Measurements from ENCODE around the gene GPC5.

Gene GPC5

GRCh38 chr13:92768602-92769001, 1370.2 kb downstream of the GPC5 start:
- DNase-seq (ENCODE audit: low spot score): no peak

DNA sequence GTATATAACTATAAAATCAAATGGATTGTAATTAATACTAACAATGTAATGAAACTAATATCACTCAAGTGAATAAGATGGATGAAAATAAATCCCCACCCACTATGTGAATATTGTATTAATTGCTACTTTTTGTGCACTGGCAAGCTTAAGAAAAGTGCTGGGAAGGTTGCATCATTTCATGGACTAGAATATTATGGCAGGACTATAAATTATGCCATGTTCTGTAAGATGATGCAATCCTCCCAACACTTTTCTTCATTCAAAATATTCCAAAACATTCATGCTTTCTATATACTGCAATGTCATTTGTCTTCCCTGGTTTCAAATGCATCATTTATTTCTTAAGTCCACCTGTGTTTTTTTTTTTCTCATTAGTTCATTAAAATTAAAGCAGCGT, 1370.6 kb downstream of the GPC5 start:
- DNase-seq (ENCODE audit: low spot score): no peak

DNA sequence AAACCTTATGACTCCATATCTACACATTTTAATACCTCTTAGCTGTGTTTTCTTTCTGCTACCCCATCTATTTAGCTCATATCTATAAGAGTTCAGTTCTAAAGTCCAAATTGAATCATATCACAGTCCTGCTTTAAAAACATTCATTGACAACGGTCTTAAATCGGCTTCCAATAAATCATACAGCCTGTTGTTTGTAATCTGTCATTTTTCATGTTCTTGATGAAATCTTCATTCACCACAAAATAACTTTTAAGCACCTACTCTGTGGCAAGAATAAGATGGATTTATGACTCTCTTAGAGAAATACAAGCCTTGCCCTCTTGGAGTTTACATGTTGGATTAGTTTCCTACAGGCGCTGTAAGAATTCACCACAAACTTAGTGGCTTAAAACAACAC, 1377.2 kb downstream of the GPC5 start:
- no peak for DNase-seq (ENCODE audit: low spot score)

- DNase-seq (ENCODE audit: low spot score): no peak
These were observed 1383.7 kb downstream of the GPC5 start for GRCh38 chr13:92781965-92782690.

DNA sequence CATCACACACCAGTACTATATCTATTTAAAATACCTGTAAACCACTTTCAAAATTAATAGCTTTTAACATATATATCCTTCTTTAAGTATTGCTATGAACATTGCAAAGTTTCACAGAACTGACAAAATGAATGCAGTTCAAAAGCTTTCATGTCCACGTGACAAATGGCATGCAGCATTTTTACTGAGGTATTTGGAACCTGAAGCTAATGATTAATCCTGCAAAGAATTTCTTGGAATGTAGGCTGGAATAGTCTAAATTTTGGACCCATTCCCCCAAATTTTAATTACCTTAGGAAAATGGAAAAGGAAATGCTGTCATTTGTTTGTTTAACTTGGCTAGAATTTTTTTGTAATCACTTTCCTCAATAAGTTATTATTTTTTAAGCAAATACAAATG, 1404.4 kb downstream of the GPC5 start:
- no peak for DNase-seq (ENCODE audit: low spot score)

- DNase-seq (ENCODE audit: low spot score): no peak
These were observed 1405.9 kb downstream of the GPC5 start for GRCh38 chr13:92804346-92804745.

DNA sequence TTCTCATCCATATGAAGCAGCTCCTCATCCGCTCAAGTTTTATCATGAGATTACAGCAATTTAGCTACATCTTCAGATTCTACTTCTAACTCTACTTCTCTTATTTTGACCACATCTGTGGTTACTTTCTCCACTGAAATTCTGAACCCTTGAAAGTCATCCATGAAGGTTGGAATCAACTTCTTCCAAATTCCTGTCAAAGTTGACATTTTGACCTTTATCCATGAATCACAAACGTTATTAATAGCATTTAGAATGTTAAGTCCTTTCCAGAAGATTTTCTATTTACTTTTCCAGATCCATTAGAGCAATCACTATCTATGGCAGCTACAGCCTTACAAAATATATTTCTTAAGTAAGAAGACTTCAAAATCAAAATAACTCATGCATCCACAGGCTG, 1406.5 kb downstream of the GPC5 start:
- DNase-seq (ENCODE audit: low spot score): no peak

- no peak for DNase-seq (ENCODE audit: low spot score)
These were observed 1407.3 kb downstream of the GPC5 start for GRCh38 chr13:92805766-92806165.

- no peak for DNase-seq (ENCODE audit: low spot score)
These were observed 1407.8 kb downstream of the GPC5 start for GRCh38 chr13:92806215-92806614.

DNA sequence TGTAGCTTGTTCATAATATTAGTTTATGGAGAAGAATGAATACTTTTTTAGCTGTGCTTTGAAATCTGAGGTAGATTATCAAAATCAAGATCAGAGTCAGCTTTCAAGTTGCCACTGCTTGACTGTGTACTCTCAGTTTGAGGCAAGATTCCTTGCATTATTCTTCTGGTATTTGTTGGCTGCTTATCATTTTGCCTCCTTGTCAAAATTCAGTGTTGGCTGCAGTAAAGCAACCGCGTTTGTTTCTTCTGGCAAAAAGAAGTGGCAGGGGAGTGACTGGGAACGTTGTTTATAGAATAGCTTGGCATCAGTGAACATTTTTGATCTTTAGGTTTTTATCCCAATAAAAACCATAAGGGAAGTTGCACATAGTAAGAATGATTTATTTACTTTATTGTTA, 1408.9 kb downstream of the GPC5 start:
- DNase-seq (ENCODE audit: low spot score): no peak

DNA sequence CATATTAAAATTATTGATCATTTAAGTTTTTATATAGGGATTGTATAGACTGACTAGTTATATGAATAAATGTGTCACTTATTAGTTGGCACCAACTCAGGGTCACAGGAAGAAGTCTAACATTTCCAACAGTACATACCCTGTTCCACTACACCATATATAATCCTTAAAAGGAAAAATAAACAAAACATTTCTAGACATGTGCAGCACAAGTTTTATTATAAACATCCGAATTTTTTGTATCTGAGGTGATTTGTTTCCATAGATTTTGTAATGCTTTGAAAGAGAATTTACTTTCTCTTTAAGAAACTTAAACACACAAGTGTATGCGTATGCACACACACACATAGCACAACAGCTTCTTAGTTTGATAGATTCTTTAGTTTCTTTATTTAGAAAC, 1409.5 kb downstream of the GPC5 start:
- DNase-seq (ENCODE audit: low spot score): no peak

DNA sequence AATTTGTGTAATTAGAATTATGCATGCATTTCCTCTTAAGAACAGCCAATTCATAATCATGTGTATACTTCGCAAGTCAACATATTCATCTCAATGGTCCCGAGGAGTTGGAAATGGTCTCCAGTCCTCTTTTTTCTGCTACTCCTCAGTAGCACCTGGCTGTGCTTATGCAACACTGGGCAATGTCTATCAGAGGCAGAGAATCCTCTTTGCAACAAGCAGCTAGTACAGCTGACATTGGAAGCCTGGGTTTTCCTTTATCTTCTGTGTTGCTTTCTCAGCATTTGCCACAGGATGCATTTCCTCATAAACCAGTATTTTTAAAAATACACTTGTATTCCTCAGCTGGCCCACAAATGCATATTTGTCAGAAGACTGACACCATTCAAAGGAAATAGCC, 1422.9 kb downstream of the GPC5 start:
- DNase-seq (ENCODE audit: low spot score): no peak

DNA sequence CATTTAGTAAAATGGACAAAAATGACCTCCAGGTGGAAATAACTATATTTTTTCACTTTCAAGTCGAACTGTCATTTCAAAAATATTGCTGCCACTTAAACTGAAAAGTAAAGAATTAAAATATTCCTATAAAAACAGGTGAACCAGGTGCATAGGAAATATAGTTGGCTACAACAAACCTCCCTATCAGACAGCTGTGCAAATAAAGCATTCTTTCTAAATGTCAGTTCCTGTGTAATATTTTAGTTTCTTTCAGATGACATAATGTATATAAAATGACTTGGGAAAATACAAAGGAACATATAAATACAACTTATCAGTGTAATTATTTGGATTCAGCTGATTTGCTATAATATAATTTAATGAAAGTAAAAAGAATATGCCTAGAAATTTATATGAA, 1424.6 kb downstream of the GPC5 start:
- DNase-seq (ENCODE audit: low spot score): no peak

DNA sequence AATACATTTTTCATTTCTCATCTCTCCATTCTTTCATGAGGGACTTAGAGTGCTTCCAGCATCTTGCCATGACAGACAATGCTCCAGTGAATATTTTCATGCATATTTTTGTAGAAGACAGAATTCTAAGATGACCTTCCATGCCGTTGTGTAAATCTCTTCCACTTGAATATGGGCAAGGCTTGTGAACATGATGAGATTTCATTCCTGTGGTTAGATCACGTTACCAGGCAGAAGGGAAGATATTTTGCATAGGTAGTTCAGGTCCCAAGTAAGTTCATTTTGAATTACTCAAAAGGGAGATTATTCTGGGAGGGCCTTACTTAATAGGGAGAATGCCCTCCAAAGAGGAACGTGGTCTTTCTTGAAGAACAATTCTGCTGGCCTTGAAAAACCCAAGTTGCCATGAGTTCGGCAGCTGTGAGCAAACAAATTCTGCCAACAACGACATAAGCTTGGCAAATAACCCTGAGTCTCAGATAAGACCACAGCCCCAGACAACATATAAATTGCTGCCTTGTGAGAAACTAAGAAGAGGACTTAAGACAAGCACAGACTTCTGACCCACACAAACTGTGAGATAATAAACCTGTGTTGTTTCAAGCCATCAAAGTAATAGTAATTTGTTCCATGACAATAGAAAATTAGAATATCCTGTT, 1427.6 kb downstream of the GPC5 start:
- no peak for DNase-seq (ENCODE audit: low spot score)

DNA sequence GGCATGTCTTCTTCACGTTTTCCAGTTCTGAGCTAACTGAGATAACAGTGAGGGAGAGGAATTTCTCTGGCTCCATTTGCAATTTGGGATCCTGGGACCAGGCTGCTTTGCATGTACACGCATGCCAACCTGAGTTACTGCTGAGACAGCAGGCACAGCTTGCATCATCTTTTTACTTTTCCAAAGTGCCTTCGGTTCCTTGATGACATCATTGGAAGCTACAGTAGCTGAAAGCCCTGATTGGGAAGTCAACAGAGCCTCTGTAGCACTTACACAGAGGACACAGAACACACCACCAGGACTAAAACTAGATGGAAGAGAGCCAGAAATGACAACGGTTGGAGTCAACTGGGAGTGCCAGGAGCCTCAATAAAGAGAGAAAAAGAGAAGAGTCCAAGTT, 1429.1 kb downstream of the GPC5 start:
- no peak for DNase-seq (ENCODE audit: low spot score)

DNA sequence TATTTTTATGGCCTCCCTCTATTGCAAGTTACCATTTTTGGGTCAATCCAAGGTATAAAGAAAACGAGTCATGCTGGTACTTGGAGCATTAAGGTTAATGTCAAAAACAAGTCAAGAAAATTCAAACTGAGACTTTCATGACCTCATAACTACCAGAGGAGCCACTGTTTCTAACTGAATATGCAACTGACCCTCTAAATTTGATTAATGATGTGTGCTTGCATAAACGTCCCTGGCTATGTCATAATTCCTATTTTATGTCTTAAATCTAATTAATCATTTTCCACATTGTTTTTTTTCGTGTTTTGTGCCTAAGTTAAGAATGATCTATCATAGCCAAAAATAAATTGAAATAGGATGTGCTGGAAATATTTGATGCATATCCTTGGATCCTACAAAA, 1431.5 kb downstream of the GPC5 start:
- no peak for DNase-seq (ENCODE audit: low spot score)

DNA sequence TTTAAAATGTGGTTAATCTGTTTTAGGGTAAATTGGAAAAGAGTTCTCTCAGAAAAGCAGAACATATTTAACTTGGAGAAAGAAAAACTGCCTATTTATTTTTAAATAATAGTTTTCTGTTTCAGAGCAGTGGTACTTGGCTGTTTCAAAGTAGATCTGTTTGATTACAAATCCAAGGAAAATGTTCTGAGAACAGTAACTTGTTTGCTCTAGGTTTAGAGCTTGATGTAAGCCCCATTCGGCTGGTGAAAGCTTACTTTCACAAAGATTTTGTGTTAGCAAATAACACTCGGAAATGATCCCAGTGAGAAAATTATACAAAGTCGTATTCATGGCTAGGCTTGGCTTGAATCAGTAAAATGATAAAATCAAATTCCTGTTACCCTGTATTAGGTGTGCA, 1432.4 kb downstream of the GPC5 start:
- peak; percentile 13 for DNase-seq (ENCODE audit: low spot score)

DNA sequence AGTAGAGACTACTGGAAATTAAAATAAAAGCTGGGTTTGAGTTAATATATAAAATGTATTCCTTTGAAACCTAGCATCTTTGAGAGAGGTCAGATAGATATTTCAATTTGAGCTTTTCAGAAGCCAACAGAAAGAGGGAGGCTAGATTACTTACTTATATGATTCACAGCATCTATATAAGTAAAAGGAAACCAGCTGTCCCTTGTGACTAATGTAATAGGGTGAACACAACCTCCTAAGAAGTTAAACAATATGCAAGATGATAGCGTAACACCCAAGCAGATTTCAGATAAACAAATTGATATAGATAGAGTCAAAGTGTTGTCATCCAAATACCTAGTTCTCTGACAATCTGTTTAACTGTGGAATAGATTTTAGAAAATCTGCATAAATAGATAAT, 1434.7 kb downstream of the GPC5 start:
- DNase-seq (ENCODE audit: low spot score): no peak

- DNase-seq (ENCODE audit: low spot score): no peak
These were observed 1437.8 kb downstream of the GPC5 start for GRCh38 chr13:92836171-92836570.

DNA sequence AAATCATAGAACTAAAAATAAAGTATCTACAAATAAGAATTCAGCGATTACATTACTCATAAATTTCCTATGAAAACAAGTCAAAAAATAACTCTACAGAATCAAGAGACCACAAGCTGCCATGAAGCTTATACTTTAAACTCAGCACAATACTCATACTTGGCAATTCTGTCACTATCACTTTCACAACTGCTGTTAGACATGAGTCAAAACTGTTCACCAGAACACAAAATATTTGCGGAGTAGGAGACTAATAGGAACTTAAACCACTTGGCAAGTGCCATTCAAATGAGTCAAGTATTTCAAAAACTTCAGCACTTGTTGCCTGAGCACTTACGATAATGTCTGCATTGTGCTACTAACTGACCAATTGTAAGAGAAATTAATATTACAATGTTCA, 1440.4 kb downstream of the GPC5 start:
- no peak for DNase-seq (ENCODE audit: low spot score)

GRCh38 chr13:92842145-92842544, 1443.7 kb downstream of the GPC5 start:
- no peak for DNase-seq (ENCODE audit: low spot score)

GRCh38 chr13:92843549-92843948, 1445.1 kb downstream of the GPC5 start:
- no peak for DNase-seq (ENCODE audit: low spot score)

DNA sequence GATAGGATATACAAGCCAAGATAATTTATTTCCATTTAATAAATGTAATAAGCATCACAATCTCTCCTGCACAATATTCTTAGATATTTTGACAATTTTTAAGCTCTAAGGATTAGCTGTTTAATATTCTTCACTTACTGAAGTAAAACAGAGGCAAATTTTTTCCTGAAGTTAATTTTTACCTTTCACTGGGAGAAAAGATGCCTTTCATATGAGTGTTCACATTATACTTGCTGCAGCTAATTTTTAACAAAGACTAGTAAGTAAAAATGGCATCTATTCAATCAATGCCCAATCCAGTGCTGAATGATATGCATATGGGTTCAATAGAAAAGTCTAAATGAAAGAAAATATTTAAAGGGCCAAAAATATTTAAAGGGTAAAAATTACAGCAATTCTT, 1451.0 kb downstream of the GPC5 start:
- no peak for DNase-seq (ENCODE audit: low spot score)

Measured in putamen (tissue), 1 donor.